ENCODE data around the gene NMRK1.
A peak's percentile ranks its signal among the peaks of the same experiment; 100 is the strongest.

The NMRK1 gene

GRCh38 chr9:75081632-75082031 lies 6.3 kb downstream of the NMRK1 start:
- no peak for TF ChIP-seq CTCF (conservative IDR thresholded peaks at IDR 0.05; ENCODE audit: low read depth, low read length)
- no peak overlapping the region for H3K4me3 ChIP-seq (ENCODE audit: low read depth, low read length)
- DNase-seq (ENCODE audit: low read depth) = no peak

GRCh38 chr9:75072895-75073294 lies 15.1 kb downstream of the NMRK1 start:
- no peak overlapping the region for H3K4me3 ChIP-seq (ENCODE audit: low read depth, low read length)
- no peak for TF ChIP-seq CTCF (conservative IDR thresholded peaks at IDR 0.05; ENCODE audit: low read depth, low read length)
- no peak for DNase-seq (ENCODE audit: low read depth)

- TF ChIP-seq CTCF (conservative IDR thresholded peaks at IDR 0.05; ENCODE audit: low read depth, low read length) = no peak
- no peak for DNase-seq (ENCODE audit: low read depth)
- H3K4me3 ChIP-seq (ENCODE audit: low read depth, low read length) = no peak overlapping the region
These were observed 16.3 kb downstream of the NMRK1 start for GRCh38 chr9:75071530-75072122.

GRCh38 chr9:75069171-75069570 lies 18.8 kb downstream of the NMRK1 start:
- no peak for TF ChIP-seq CTCF (conservative IDR thresholded peaks at IDR 0.05; ENCODE audit: low read depth, low read length)
- no peak for DNase-seq (ENCODE audit: low read depth)

GRCh38 chr9:75067894-75068293 lies 20.1 kb downstream of the NMRK1 start:
- no peak for TF ChIP-seq CTCF (conservative IDR thresholded peaks at IDR 0.05; ENCODE audit: low read depth, low read length)
- DNase-seq (ENCODE audit: low read depth) = no peak
- no peak overlapping the region for H3K4me3 ChIP-seq (ENCODE audit: low read depth, low read length)

More at GRCh38 chr9:75069171-75069570, 18.8 kb downstream of the NMRK1 start:
- no peak overlapping the region for H3K4me3 ChIP-seq (ENCODE audit: low read depth, low read length)

GRCh38 chr9:75065510-75065909 lies 22.4 kb downstream of the NMRK1 start:
- no peak for DNase-seq (ENCODE audit: low read depth)
- H3K4me3 ChIP-seq (ENCODE audit: low read depth, low read length) = no peak overlapping the region
- no peak for TF ChIP-seq CTCF (conservative IDR thresholded peaks at IDR 0.05; ENCODE audit: low read depth, low read length)

- DNase-seq (ENCODE audit: low read depth) = peak; percentile 62
- no peak for TF ChIP-seq CTCF (conservative IDR thresholded peaks at IDR 0.05; ENCODE audit: low read depth, low read length)
- no peak overlapping the region for H3K4me3 ChIP-seq (ENCODE audit: low read depth, low read length)
These were observed 23.5 kb downstream of the NMRK1 start for GRCh38 chr9:75064307-75065025.

Data from choroid plexus epithelial cell (primary cell).